Eye (tissue), 1 donor: ENCODE measurements around the gene DENR.
"Not testable (repeated sequence)": the region's sequence is repeated elsewhere in the genome, so short reads cannot be mapped to it uniquely, and the experiment has no call there.

Experiments
- DNase-seq: peaks from one replicate; pipeline ENCODE4 v3.0.0-alpha.2; 2015

The DENR gene, protein sequence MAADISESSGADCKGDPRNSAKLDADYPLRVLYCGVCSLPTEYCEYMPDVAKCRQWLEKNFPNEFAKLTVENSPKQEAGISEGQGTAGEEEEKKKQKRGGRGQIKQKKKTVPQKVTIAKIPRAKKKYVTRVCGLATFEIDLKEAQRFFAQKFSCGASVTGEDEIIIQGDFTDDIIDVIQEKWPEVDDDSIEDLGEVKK

DNA sequence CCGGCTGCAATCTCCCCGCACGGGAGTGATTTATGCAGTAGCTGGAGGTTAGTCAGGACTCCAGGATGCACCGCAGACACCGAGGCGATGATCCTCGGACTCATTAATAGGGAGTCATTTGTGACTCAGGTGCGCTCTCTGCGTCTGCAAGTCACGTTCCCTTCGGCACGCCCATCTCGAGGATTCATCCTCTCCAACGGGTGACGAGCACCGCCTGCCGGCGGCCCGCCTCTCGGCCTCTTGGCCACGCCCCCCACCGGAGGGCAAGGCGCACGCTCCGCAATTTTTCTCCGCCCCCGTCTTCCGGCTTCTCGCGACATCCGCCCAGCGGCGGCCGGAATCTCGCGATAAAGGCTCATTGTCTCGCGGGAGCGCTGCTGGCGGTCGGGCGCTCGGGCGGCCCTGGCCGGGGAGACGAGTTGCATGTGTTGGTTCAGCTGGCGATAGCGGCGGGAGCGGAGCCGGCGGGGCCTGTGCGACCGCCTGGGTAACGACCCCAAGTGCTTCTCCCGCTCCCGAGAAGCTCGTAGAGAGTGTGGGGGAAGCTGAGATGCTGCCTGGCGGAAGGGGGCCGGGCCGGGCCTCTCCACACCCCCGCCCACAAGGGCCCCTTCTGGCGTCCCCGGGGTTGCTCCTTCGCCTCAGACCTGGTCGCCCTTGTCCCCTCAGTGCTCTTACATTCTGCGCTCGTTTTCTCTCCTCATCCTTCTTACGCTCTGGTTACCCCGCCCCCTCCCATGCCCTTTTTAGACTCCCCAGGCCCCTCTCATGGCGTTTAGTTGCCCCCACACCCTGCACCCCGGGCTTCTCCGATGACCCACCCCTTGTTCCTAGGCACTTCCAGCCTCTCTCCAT lies at the start of gene DENR:
Gene DENR, plus strand, starts transcription at position 361 of the 855 bp plus-strand sequence. CDS start 878 bp downstream, outside the sequence.
- DNase-seq, result peak; percentile 99

DNA sequence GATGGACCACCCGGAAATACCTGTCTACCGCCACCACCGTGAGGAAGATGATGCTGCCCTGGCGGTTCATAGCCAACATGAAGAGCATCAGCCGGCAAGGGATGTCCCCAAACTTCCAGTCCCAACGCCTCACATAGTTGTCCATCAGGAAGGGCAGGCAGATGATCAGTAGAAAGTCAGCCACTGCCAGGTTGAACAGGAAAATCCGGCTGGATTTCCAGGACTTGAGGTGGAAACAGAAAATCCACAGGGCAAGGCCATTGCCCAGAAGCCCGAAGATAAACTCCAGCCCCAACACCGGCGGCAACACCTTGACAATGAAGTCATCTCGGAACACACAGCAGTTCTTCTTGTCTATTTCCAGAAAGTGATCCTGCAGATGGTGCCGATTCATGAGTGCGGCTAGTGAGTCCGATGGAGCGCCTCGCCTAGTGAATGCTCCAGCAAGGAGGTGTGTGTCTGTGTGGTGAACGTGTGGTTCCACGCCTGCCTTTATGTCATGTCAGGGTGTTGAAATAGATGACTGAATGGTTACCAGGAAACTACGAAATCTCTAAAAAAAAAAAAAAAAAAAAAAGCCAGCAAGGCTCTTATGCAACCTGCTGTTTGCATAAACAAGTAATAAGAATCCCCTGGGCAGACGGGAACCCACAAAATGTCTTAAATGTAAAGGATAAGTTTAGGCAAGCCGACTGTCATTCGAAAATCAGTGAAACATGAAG lies 49.6 kb upstream of the DENR start, which contains the start of gene HCAR2:
Gene HCAR2, minus strand, starts transcription at position 468 of the 722 bp plus-strand sequence. Its CDS starts 74 bp downstream, at position 394.
- not testable (repeated sequence) for DNase-seq

DNA sequence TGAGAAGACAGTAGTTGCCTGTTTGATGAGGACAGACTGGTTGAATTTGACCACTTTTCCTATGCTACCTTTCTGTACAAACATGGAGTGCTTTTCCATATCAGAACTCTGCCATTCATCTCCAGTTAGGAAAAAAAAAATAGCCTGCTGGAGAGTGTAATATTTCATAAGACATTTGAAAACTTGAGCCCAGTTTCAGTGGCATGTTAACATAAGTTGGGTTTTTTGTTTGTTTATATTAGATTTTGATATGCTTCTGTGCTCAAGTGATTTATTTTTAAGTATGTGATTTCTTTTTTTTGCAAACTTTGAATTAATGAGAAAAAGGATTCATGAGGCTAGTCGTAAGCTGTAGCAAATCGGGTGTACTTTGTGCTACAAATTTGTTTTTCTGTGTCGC lies 48.8 kb upstream of the DENR start:
- not testable (repeated sequence) for DNase-seq

DNA sequence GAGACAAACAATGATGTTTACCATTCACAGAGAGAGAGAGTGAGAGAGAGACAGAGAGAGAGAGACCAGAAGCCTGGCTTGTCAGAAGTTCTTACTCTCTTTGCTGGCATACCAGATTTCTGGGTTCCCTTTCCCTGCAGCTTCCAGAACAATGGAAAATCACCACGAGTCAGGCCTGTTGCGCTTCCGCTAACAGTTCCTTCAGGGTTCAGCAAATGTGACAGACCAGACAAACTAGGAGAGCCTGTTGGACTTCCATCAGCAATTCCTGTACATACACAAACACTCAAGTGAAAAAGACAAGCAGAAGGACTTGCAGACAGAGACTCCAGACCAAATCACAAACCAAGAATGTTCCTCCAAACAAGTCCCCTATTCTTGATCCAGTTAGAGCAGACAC lies 43.3 kb upstream of the DENR start:
- DNase-seq, result not testable (repeated sequence)

DNA sequence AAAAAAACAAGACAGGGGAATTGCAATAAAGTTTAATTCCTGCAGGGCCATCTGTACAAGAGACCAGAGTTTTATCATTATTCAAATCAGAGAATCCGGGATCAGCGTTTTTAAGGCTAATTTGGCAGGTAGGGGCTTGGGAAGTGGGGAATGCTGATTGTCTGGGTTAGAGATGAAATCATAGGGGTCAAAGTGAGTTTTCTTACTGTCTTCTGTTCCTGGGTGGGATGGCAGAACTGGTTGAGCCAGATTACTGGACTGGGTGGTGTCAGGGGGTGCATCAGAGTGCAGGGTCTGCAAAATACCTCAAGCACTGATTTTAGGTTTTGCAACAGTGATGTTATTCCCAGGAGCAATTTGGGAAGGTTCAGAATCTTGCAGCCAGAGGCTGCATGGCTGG lies 42.3 kb upstream of the DENR start:
- not testable (repeated sequence) for DNase-seq

DNA sequence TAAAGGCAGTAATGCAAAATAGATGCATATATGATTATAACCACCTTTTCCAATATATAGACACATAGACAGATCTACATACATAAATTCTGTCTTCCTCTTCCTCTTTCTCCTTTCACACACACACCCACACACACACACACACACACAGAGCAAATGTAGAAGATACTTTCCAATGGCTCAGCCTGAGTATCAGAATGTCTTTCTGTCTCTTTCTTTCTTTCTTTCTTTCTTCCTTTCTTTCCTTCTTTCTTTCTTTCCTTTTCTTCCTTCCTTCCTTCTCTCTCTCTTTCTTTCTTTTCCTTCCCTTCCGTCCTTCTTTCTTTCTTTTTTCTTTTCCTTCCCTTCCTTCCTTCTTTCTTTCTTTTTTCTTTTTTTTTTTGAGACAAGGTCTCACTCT lies 41.4 kb upstream of the DENR start:
- DNase-seq, result not testable (repeated sequence)

DNA sequence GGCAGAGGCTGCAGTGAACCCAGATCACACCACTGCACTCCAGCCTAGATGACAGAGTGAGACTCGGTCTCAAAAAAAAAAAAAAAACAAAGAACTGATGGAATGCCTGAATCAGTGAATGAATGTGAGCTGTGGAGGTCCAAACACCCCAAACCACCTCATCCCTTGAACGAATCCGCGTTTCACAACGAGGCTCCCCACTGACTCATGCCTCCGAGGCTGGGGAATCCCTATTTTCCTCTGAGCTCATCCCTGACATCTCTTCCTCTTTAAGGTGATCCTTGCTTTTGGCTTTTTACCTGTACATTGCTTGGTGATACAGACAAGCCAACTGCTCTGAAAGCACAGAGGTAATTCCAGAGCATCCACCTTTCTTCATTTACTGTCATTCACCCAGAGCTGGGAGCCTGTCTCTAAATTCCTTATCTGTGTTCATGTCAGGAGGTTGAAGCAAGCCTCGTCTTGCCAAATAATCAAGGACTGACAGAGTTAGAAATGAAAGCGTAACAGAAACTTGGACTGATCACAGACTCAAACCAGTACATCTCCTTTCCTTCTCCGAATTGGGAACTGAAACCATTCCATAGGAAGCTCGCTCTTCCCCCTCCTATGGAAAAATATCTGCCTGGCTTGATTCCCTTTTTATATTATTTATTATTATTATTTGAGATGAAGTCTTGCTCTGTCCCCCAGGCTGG lies 39.0 kb upstream of the DENR start:
- DNase-seq, result not testable (repeated sequence)

DNA sequence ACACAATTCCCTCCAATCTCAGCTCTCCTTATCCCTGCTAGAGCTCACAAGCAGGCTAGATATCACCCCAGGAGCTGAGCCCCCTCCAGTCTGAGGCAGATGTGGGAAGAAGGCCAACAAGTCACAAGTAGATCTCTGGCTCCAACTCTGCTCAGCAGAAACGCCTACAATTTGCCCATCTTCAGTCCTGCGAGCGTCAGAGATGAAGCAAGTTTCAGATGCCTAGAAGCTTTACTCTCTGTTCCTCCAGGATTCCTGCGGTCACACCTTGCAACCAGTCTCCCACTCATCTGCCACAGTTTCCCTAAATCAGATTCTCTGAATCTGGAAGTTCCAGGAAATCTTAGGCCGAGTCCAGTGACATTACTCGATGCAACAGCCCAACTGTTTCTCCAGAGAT lies 37.4 kb upstream of the DENR start:
- DNase-seq, result not testable (repeated sequence)

DNA sequence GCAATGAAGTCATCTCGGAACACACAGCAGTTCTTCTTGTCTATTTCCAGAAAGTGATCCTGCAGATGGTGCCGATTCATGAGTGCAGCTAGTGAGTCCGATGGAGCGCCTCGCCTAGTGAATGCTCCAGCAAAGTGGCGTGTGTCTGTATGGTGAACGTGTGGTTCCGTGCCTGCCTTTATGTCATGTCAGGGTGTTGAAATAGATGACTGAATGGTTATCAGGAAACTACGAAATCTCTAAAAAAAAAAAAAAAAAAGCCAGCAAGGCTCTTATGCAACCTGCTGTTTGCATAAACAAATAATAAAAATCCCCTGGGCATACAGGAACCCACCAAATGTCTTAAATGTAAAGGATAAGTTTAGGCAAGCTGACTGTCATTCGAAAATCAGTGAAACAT lies 36.0 kb upstream of the DENR start, which contains the start of gene HCAR3:
Gene HCAR3, minus strand, starts transcription at position 154 of the 400 bp plus-strand sequence. Its CDS starts 74 bp downstream, at position 80.
- DNase-seq, result not testable (repeated sequence)

DNA sequence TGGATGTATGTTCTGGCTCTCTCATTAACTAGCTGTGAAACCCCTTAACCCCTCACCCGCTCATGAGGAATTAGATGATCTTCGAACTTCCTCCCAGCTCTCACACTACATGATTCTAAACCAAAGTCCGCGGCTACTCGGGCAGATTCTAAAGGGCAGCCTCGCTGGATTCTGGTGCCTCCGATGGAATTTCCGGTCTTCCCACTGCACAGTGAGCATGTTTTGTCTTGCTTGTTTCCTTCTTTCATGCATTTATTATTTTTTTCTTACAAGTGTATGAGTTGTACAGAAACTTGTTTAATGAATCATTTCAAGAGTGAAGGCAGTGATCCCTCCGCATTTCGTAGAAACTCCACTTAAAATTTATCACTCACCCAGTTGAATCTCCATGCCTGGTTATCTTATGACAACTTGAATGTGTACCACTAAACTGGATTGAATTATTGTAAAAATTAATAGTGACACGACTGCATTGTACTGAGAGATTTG lies 31.5 kb upstream of the DENR start:
- DNase-seq, result no peak

DNA sequence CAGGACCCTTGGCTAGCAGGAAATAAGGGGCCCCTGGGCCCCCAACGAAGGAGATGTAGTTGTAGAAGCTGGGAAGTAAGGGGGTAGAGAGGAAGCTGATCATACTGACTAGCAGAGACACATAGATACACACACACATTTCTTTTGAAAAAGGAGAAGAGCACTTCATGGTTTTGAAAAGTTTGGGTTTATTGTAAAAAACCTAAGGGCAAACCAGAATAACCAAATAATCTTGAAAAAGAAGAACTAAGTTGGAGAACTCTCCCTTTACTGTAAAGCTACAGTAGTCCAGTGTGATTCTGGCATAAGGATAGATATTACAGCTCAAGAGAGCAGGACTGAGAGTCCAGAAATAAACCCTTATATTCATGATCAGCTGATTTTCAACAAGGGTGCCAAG lies 30.2 kb upstream of the DENR start:
- DNase-seq, result no peak

DNA sequence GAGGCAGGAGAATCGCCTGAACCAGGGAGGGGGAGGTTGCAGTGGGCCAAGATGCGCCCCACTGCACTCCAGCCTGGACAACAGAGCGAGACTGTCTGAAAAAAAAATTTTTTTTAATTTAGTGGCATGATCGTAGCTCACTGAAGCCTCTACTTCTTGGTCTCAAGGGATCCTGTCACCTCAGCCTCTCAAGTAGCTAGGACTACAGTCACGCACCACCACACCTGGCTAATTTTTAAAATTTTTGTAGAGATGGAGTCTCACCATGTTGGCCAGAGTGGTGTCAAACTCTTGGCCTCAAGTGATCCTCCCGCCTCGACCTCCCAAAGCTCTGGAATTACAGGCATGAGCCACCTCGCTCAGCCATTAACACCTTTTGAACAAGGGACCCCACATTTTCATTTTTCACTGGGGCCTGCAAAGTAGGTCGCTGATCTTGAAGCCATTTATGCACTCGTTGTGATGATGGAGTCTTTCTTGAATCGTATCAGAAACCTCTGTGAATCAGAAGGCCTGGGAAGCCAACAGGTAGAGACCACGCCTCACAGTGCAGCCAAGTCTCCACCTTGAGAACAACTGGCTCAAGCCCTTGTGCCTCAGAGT lies 27.9 kb upstream of the DENR start:
- no peak for DNase-seq

DNA sequence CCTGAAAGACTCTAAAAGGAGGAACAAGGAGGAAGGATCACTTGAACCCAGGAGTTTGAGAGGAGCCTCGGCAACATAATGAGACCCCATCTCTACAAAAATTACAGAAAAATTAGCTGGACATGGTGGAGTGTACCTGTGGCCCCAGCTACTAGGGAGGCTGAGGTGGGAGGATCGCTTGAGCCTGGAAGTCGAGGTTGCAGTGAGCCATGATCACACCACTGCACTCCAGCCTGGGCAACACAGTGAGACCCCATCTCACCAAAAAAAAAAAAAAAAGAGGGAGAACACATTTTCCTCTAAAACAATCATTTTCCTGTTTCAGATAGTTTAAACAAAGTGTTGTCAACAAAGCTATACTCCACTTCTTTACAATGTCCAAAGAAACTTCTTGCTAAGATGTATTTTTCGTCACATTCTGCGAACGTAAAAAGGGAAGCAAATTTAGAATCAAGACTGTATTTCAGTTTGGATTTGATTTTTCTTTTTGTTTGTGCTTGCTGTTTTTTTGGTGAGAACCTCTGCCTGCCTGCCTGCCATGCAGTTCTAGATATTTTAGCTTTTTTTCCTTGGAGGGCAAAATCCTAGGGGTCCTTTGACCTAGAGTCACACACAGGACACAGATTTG lies 27.1 kb upstream of the DENR start:
- DNase-seq, result no peak

DNA sequence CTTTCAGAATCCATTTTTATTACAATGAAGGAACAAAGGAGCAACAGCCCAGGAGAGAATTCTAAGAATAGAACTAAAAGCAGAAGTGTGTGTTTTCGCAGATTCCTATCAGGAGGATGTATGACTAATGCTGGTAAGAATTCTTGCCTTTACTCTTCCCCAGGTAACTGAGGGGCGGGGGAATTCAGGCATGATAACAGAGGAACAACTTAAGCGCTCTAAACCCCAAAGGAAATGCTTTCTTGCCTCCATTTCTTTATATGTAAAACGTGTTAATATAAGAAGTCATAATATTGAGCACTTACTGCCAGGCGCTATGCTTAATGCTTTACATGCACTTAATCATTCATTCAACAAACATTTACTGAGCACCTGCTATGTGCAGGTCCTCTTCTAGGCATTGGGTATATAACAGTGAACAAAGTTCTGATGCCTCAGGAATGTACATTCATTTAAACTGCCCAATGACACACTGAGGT lies 26.5 kb upstream of the DENR start:
- DNase-seq, result no peak

DNA sequence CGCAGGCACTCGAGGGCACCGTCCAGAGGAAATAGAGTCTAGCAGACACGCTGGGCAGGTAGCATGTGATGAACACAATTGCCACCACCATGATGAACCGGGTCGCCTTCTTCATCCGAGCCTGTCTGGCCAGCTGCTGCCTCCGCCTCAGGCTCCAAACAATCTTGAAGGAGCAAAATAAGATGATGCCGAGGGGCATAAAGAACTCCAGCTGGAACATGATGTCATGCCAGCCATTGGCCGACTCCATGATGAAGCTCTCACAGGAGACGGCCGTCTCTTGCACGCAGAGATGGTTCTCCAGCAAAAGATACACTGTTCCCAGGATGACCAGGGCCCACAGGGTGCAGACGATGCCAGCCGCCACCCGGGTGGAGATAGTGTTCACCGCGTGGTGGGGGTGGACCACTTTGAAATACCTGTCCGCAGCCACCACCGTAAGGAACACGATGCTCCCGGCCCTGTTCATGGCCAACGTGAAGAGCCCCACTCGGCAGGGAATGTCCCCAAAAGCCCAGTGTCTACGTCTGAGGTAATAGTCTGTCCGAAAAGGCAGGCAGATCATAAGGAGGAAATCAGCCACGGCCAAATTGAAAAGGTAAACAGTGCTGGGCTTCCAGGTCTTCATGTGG lies 22.9 kb upstream of the DENR start:
- DNase-seq, result no peak

DNA sequence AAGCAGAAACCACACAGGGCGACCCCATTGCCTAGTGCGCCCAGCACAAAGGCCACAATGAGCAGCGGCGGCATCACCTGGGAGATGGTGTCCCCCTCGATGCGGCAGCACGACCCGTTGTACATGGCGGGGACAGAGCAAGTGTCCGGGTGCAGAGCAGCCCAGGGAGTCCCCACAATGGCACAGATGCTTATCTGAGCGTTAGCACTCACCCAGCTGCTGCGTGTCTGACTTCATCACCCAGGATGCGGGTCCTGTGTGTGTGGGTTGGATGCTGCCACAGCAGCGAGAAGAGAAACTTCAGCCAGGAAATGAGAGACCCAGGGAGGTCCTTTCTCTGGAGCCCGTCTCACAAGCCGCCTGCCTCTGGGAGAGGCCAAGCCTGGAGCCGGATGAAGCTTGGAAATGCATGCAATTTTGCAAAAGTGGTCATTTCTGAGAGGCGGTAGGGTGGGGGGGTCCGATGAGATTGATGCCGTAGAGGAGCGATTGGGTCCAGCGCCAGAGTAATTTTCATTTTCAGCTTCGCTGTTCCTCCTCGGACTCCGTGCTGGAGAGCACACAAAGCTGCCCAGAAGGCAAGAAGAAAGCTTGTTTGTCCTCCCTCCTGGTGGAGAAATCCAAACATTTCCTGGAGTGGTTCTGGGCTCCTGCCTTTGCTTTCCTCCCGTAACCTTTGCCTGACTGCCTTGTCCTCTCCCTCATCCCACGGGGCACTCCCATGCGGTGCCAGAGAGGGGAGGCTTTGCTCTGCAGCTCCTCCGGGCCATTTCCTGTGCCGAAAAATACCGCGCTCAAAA lies 22.2 kb upstream of the DENR start, which contains the start of gene HCAR1:
Gene HCAR1, minus strand, starts transcription at position 630 of the 800 bp plus-strand sequence. Its CDS starts 505 bp downstream, at position 125.
- no peak for DNase-seq

DNA sequence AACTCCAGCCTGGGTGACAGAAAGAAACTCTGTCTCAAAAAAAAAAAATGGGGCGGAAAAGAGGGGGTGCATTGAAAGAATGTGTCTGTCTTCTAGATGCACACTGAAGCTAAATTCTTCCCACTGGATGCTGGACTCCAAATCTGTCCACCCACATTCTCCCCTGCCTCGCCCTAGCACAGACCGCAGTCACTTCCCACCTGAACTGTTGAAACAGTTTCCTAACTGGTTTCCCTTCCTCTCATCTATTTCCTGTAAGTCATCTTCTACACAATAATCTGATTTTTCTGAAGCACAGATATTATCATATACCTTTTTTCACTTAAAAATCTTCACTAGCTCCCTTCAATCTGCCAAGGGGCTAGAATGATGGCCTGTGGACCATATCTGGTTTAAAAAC lies 20.5 kb upstream of the DENR start:
- no peak for DNase-seq

DNA sequence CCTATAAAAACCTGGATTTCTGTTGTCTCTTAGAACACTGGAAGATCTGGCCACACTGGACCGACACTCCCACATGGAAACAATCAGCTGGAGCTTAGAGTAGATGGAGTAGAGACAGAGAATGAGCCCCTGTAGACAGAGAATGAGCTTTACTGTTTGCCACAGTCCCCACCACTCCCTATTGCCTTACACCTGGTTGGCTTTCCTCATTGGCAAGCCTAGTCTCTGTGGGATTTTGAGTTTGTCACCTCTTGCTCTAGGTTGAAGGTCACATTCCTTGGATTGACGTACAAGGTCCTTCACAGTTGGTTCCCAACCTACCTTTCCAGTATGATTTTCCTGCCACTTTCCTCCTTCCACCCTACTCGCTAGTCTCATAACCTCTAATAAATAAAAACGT lies 20.0 kb upstream of the DENR start:
- DNase-seq, result no peak

DNA sequence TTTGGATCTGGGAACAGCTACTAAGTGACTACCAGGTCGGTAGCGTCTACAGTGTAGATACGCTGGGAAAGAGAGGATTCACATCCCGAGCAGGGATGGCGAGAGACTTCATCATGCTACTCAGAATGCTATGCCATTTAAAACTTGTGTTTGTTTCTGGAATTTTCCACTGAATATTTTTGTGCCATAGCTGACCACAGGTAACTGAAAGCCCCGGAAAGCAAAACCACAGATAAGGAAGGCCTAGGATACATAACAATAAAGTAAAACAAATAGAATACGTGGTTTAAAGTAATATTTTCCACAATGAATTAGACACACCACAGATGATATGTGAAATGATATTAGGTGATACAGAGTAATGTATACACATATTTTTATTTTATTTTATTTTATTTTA lies 14.1 kb upstream of the DENR start:
- no peak for DNase-seq

DNA sequence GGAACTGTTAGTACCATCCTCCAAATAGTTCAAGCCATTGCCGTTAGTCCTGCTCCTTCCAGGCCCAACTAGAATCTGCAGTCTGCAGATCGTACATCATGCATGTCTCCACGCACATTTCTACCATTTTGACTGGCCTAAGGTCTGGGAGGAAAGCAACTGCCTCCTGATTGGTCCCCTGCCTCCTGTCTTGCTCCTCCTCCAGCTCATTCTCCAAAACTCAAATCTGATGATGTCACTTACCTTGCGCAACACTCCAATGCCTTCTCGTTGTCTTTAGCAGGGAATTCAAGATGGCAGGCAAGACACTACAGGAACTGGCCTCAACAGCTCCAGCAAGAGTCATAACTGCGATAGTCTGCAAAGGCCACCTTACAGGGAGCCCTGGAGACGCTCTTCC lies 12.3 kb upstream of the DENR start:
- no peak for DNase-seq
